ELR (cell line): ENCODE results near the gene CIAO1.
"Not testable (repeated sequence)": the region's sequence is repeated elsewhere in the genome, so short reads cannot be mapped to it uniquely, and the experiment has no call there.

Experiments
- DNase-seq: peaks from one replicate; pipeline ENCODE4 v3.0.0-alpha.2; 2015; ENCODE audit warnings: low read depth

CIAO1 gene

DNA sequence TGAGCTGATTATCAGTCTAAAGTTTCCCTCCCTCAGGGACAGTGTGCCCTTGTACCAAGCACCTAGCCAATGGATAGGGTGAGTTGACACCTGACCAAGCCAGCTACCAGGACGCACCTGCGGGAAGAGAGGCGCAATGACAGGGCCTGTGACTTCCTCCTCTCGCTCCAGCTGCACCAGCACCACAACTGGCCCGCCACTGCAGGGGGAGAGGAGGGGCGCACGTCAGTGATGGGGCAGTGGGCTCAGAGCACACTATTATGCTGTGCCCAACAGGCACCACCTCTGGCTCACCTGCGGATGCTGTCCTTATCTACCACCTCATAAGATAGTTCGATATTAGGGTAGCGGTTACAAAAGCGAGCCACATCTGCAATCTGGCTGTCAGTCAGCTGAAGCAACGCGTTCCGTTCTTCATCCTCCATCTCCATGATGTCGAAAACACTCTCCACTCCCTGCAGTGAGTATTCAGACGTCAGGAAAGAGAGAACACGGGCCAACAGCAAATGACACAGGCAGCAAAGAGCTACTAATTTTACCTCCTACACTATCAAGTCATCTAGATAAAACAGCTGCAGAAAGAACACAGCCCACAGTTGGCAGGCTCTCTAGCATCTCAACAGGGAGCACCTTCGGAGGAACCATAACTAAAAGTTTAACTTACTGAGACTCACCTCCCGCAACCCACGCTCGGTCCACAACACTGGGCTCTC lies 10.9 kb downstream of the CIAO1 start:
- no peak for DNase-seq

DNA sequence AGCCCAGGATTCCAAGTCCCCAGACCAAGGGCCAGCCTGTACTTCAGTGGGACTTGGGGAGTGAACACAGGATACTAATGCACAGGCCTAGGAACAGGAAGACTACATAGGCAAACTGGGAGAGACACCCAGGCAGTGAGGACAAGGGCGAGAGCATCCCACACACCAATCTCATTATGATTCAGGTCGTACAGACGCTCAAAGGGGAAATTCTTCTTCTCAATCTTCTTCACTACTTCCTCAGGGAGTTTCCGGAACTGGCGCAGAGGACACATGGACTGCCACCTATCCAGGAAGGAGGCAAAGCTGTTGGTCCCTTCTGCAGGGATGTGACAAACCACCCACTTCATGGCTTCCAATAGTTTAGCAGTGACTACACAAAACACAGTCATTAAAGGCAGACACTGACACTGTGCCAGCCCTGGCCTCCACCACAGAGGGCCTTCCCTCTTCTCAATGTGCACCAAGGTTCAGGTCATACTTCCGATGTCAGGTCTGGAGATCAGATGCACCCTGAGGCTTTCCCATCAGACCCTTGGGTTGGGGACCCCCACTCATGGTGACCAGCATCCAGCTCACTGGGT lies 21.3 kb downstream of the CIAO1 start:
- DNase-seq: no peak

DNA sequence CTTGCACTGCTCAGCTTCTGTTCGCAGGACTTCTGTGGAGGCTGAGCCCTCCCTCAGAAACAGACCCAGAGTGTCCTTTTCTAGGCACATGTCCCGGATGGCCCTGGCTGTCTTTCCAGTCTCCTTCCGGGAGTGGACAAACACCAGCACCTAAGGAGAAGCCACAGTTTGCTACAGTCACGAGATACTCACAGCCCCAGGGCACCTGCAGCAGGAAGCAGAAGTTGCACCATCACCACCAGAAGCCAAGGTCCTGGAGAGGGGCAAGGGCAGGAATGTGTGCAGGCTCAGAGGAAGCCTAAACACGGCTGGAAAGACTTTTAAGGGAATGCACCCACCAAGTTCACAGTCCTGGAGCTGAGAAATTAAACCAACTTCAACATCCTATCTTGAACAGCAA lies 25.7 kb downstream of the CIAO1 start:
- DNase-seq: no peak

DNA sequence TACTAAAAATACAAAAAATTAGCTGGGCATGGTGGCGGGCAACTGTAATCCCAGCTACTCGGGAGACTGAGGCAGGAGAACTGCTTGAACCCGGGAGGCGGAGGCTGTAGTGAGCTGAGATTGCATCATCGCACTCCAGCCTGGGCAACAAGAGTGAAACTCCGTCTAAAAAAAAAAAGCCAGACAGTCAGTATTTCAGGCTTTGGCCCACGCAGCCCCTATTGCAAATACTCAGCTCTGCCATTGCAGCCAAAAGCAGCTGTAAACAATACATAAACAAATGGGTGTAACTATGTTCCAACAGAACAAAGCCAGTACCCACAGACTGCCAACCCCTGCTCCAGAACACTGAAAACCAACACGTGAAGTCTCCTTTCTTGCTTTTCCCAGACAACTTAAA lies 28.2 kb downstream of the CIAO1 start:
- not testable (repeated sequence) for DNase-seq

DNA sequence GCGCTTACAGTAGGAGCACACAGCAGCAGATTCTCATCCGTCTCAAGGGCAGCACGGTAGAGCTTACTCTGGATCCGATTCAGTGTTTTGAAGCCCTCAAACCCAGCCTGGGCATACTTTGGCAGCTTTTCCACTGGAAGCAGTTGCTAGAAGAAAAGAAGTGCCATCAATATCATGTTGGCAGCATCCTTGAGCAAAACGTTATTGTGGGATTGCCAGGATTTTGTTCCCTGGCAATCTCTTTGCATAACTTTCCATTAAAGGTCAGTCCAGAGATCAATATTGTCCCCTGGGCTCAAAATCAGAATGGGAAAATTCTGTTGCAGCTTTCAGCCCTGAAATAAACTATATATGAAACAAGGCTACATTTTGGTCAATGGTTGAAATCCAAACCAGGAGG lies 30.9 kb downstream of the CIAO1 start:
- DNase-seq: no peak

DNA sequence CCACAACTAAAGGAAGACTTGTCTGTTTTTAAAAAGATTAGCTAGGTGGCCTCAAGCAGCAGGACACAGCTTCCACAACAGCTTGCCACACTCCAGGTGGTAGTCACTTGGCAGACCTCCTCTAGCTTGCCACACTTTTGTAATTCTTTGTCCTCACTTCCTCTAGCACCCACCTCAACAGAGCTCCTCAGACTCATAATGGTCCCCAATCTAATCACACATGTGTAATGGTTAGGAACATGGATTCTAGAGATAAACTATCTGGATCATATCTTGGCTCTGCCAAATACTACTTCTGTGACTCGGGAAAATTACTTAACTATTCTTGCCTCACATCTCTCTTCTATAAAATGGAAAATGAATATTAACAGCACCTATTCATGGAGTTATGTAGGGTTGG lies 35.8 kb downstream of the CIAO1 start:
- no peak for DNase-seq

DNA sequence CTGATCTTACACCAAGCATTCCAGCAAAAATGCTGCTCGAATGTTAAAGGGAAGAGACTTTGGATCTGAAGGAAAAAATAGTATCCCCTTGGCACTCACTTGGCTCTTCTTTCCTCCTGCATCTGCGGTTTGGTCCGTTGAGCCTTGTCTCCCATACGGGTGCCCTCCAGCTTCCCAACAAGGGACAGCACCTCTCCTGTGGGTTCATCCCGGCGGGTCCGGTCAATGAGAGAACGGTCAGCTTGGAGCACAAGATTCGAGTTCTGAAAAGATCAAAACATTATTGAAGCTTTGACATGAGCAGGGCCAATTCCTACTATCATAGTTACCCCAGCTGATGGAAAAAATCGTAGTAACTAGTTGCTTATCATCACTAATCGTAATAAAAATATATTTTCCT lies 38.6 kb downstream of the CIAO1 start:
- DNase-seq: no peak

DNA sequence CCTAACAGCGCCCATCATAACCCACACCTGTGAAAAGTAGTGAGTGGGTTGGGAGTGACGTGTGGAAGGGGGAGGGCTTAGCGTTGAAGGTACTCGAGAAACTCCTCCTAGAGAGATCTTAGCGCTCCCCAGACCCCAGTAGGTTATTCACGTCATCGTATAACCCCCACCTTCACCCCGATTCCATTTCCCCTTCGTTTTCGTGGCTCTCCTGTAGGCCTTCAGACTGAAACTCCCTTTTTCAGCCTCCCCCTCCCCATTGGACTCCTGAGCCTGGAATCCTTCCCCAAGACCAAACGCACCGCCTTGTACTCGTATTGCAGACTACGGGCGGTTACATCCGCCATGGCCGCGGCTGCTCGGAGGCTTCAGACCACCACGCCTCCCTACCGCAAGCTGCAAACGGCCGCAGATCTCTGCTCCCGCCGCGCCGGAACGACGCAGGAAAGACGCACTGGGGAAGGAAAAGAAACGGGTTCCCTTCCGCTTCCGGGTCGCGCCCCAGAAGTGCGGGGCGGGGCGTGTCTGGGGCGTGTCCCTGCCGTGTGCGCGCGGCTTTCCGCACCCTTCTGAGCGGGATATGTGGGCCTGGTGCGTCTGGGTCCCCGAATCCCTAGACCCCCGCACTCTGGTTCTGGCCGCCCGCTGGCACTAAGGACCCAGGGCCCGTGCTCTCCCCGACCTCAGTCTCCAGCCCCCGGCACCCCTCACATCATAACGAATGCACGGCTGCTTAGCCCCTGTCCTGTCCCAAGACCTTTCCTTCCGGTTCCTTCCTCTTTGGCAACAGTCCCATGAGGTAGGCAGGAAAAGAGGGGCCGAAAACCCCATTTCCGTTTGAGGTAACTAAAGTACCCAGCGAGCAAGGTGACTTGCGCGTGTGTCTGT lies 39.3 kb downstream of the CIAO1 start, which contains the start of gene SNRNP200:
Gene SNRNP200, minus strand, starts transcription at position 456 of the 888 bp plus-strand sequence. Its CDS starts 109 bp downstream, at position 347.
- DNase-seq: peak; percentile 95

DNA sequence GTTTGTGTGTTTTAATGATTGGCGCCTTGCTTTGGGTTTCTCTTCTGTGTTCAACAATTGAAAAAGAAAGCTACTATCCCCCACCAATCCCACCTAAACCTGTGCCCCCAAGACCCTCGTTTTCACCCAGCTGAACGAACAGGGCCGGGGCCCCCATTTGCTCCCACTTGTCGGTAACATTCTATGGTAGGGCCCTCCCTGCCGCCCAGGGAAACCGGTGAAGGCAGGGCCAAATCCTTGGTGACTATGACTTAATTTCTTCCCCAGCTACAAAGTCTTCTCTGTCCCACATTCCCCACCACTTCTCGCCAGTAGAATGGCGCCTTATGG lies 39.9 kb downstream of the CIAO1 start:
- peak; percentile 19 for DNase-seq

DNA sequence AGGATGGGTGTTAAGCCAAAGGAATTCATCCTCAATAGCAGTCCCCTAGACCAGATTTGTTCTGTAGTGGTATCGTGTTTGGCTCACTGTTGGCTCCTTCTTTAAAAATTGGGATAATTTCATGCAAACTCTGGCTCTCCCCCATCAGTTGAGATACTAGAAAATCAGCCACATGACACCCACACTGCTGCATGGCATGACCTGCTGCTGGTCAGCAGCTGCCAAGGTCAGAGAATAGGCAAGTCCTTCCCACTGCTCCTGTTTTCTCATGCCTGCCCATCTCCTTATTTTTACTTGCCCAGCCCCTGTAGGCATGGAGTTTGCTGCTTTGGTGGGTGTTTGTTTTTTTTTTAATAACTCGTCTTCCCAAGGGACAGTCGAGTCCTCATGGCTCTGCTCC lies 40.3 kb downstream of the CIAO1 start:
- no peak for DNase-seq

DNA sequence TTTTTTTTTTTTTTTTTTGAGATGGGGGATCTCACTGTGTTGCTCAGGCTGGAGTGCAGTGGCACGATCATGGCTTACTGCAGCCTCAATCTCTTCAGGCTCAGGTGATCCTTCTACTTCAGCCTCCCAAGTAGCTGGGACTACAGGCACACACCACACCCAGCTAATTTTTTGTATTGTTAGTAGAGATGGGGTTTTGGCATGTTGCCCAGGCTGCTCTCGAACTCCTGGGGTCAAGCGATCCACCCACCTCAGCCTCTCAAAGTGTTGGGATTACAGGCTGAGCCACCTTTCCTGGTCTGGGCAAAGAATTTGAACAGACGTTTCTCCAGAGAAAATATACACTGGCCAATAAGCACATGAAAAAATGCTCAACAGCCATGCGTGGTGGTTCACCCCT lies 42.2 kb downstream of the CIAO1 start:
- no peak for DNase-seq

DNA sequence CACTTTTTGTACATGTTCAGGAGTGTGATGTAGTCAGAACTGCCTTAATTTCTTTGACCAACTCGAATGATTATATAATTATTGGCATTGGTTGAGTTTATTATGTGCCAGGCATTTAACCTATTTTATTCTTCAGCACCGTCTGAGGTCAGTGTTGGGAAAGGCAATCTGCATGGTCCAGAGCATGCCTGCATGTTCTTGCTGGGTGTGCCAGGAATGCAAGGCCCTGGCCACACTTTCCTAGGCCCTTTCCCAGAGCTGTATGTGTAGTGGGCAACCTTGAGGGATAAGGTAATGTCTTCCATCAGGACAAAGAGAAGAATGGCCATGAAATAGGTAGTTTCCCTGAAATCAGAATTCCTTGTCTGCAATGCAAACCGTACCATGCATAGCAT lies 49.0 kb downstream of the CIAO1 start:
- no peak for DNase-seq

DNA sequence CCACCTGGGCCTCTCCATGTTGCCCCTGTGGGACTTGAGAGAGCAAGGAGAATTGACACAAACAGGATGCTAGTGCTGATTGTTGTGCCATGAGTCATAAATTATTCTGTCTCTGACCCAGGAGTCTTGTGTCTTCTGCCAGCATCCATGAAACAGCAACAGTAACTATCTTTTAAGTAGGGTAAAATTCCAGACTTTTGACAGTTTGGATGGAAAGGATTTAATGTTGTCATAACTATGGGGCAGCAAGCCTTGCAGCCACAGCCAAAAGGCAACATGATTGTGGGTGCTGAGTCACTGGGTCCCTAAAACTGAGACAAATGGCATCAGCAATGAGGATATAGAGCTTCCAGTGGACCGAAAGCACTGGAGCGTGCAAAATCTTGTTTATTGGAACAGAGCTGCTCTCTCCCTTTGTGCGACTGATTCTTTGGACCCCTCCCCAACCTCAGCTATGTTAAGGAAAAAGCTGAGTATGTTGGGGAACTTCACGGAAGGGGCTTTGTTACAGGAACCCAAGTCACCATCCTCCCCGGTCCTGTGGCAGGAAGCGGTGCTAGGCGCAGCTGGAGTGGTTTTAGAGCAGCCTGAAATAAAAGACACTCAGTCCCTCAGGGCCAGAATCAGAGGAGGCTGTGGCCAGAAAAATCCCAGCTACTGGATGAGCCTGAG lies 49.5 kb downstream of the CIAO1 start:
- DNase-seq: peak; percentile 87

DNA sequence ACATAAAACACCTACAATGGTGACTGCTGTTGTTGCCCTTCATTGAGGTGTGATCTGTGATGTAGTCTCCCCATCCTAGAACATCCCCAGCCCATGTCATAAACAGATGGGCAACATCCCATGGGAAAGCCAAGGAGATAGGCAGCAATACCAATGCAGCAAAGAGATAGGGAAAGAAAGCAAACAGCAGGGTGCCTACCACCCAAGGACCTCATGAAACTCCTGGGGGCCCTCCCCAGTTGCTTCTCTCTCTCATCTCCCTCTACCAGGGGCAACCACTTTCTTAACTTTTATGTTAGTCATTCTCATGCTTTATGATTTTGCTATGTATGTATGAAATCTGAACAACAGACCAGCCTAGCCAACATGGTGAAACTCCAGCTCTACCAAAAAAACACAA lies 51.0 kb downstream of the CIAO1 start:
- no peak for DNase-seq

DNA sequence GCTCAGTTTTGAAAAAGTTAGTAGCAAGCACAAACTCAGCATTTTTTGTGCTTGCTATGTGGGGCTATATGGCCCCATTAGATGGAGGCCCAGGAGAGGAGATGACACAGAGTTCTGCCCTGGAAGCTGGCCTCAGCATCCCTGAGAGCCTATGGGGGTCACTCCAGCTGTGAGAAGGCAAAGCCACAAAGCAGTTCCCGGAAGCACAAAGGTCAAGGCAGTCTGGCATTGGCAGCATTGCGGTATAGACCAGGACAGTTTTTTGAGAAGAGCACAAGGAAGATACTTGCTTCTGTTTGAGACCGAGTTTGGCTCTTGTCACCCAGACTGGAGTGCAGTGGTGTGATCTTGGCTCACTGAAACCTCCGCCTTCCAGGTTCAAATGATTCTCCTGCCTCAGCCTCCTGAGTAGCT lies 51.6 kb downstream of the CIAO1 start:
- no peak for DNase-seq

DNA sequence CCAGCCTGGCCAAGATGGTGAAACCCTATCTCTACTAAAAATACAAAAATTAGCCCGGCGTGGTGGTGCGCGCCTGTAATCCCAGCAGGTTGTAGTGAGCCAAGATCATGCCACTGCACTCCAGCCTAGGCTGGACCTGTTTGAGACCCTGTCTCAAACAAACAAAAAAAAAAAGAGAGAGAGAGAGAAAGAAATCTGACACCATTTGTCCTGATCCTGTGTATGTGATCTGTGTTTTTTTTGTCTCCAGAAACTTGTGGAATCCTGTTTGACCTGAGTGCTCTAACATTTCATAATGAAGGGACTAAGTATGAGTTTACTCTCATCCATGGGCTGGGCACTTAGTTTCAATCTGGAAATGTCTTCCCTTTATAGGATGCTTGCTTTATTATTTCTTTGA lies 52.7 kb downstream of the CIAO1 start:
- no peak for DNase-seq

DNA sequence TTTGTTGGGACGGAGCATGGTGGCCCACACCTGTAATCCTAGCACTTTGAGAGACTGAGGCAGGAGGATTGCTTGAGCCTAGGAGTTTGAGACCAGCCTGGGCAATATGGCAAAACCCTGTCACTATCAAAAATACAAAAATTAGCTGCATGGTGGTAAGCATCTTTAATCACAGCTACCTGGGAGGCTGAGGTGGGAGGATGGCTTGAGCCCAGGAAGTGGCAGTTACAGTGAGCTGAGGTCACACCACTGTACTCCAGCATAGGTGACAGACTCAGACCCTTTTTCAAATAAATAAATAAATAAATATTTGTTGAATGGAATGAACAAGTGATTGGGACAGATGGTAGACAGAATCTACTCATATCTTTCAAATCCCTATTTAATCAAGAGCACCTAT lies 53.4 kb downstream of the CIAO1 start:
- no peak for DNase-seq

DNA sequence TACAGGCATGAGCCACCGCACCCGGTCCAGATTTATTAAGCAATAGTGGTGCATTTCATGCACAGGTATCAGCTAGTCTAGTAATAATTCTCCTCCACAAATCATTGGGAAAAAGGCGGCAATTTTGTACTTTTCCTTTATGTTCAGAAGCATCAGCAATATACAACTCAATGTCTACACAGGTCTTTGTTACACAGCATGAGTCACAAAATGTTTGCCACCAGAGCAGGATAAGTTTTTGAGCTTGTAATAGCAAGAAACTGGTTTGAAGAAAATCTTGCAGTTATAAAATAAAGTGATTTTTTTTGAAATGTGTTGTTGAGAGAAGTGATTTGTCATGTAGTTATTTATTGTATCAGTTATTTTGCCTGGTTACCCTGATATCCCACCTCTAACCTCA lies 54.3 kb downstream of the CIAO1 start:
- peak; percentile 59 for DNase-seq

DNA sequence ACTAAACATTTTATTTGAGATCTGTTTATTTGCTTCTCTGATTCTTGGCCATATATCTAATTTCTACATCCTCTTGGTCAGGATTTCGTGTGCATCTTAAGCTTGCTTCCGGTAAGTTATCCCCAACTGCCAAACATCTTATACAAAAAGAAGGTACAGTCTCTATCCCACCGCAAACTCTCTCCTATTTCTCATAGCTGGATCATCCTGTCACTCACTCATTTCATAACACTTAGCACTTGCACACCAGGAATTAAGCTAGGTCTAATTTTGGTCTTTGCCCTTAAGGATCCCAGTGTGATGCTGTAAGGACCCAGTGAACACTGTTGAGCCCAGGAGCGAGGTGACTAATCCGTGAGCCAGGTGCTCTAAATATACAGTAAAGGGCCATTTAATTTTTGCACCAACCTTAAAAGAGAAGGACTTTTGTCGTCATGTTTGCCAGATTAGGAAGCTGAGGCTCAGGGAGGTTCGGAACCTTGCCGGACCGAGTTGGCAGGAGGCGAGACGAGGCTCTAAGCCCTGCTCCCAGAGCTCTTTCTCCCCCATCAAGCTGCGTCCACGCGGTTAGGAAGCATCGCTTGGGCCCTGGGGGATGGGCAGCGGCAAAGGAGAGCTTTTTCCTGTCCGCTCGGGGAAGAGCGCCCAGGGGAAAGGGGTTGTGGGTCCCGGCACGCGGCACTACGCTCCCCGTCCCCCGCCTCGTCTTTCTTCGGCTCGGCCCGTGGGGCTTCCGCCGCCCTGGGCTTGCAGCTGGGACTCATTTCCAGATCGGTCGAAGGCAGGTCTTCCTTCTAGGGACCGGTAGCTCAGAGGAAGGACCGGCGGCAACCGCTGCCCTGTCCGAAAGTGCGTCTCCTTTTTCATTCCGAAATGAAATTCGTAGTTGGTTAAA lies 55.0 kb downstream of the CIAO1 start:
- DNase-seq: peak; percentile 59
